ENCODE data around the gene SPIN2B. TPM values are rescaled to one million over a fixed set of nuclear protein-coding genes. Genes with fewer than 3 reads are reported as not detected.
"Not testable (repeated sequence)": the region's sequence is repeated elsewhere in the genome, so short reads cannot be mapped to it uniquely, and the experiment has no call there.

Gene SPIN2B
- total and polyA plus RNA-seq, 2 of the 4 experiments (the other 2 are of a cell fraction), result 3.0 to 9.3 TPM

DNA sequence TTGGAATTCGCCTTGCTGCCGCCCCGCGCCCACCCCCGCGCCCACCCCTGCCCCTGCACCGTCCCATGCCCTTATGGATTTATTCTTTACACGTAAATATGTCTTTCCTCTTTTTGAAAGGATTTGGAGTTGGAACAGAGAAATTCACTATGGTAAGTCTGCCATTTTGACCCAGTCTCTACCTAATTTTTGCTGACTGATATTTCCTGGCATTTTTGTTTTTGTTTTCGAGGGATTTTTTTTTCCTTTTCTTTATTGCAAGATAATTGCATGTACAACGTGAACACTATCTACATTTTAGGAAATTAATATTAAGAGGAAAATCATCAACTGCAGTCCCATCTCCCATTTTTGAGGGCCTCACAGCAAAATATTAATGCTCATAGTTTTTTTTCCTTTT, 468 bp upstream of the SPIN2B start:
- no peaks in the 10 kb centered on the region for H3K79me1 ChIP-seq (ENCODE audit: low read depth in 1 of 2, low read length in 2 of 2)
- ATAC-seq (ENCODE audit: low read depth) (no peak), DNase-seq (no peak)
- dilution Hi-C loops (cut with HindIII; ENCODE audit: low sequenced_read_pairs, unreplicated experiment) (no loop called here), intact Hi-C loops (cut with micrococcal nuclease) (no loop called here), in situ Hi-C loops (cut with MboI; ENCODE audit: low sequenced_read_pairs) (loop anchor here (25.0 kb wide), 1 partner anchor 310 kb away; no protein-coding TSS in a partner anchor)
- H2AK9ac ChIP-seq (replicated peaks; ENCODE audit: low read depth, low read length, poor library complexity), result no peak overlapping the region
- peaks cover 4% of the 10 kb centered on the region; the same call in 1 of the 2 replicates for H3K36me3 ChIP-seq (ENCODE audit: control insufficient read depth, insufficient read depth, low read length)
- ChIA-PET CTCF (no interaction called here), POLR2A (ENCODE audit: unreplicated experiment) (interaction anchor here (0.6 kb wide), 1 partner anchor 35 kb away, joined by 3 read pairs; no protein-coding TSS in a partner anchor)
- no TSS peak for BruUV-seq (replicated peaks)
- no peak overlapping the region for H4K91ac ChIP-seq (ENCODE audit: insufficient read depth, low read depth, low read length)
- no peaks in the 10 kb centered on the region for H3K9me1 ChIP-seq (ENCODE audit: insufficient read depth, low read length)
- H3K27ac ChIP-seq (ENCODE audit: insufficient read depth, low read length), result peak overlapping the region; percentile 46
- H3K4me2 ChIP-seq (ENCODE audit: low read depth, low read length), result peak overlapping the region; percentile 63
- no peaks in the 10 kb centered on the region for H4K20me1 ChIP-seq (ENCODE audit: insufficient read depth, low read length)
- no peaks in the 10 kb centered on the region for H3K27me3 ChIP-seq (ENCODE audit: control insufficient read depth, insufficient read depth, low read length)
- H3K56ac ChIP-seq (ENCODE audit: extremely low read depth, insufficient read depth, low read length), result no peak overlapping the region
- peak overlapping the region; percentile 4 to 73; a peak in 3 of 4 replicates for H4K8ac ChIP-seq (ENCODE audit: low read depth in 2 of 2, low read length in 2 of 2)
- peak overlapping the region; percentile 95 for H3K4me3 ChIP-seq (ENCODE audit: insufficient read depth, low read depth, low read length)
- no peak for TF ChIP-seq RAD21 (IDR thresholded peaks at IDR 0.05; ENCODE audit: low read length)
- no peak for TF ChIP-seq NFE2L2 (IDR thresholded peaks at IDR 0.05; ENCODE audit: low read depth, low read length)
- TF ChIP-seq SMC3 (IDR thresholded peaks at IDR 0.05; ENCODE audit: low read depth, low read length), result no peak
- TF ChIP-seq MAZ (IDR thresholded peaks at IDR 0.05; ENCODE audit: borderline replicate concordance, low read depth, low read length), result no peak
- no peak overlapping the region for H2BK15ac ChIP-seq (ENCODE audit: low read depth, low read length)
- H2BK120ac ChIP-seq (ENCODE audit: low read depth, low read length), result no peak overlapping the region
- no peak overlapping the region for H2AK5ac ChIP-seq (ENCODE audit: low read depth, low read length)
- H2BK20ac ChIP-seq (ENCODE audit: low read depth, low read length), result no peak overlapping the region
- peak overlapping the region; percentile 38 for H3K9ac ChIP-seq (ENCODE audit: low read depth, low read length)
- no peak overlapping the region for H3K23ac ChIP-seq (ENCODE audit: low read depth, low read length)
- H3K4ac ChIP-seq (ENCODE audit: low read depth, low read length), result no peak overlapping the region
- H3K14ac ChIP-seq (replicated peaks; ENCODE audit: low read depth, low read length), result no peak overlapping the region
- no peak overlapping the region for H2BK5ac ChIP-seq (ENCODE audit: low read depth, low read length, poor library complexity, severe bottlenecking)
- H4K5ac ChIP-seq (ENCODE audit: low read depth, low read length), result no peak overlapping the region; the same call in 1 of the 2 replicates
- H3K18ac ChIP-seq (ENCODE audit: low read depth, low read length), result no peak overlapping the region
- no CpG with 5 or more reads among the region's 10 CpGs for WGBS, 2 experiments (ENCODE audit: extremely low coverage in 2 of 2, insufficient read length in 1 of 2)
- no peaks in the 10 kb centered on the region for H3K9me3 ChIP-seq (ENCODE audit: control insufficient read depth, insufficient read depth, low read length)
- no peaks in the 10 kb centered on the region for H3K4me1 ChIP-seq (ENCODE audit: control insufficient read depth, insufficient read depth, low read length)
- peak overlapping the region; percentile 88 for H2AFZ ChIP-seq (replicated peaks; ENCODE audit: low read length, poor library complexity)

DNA sequence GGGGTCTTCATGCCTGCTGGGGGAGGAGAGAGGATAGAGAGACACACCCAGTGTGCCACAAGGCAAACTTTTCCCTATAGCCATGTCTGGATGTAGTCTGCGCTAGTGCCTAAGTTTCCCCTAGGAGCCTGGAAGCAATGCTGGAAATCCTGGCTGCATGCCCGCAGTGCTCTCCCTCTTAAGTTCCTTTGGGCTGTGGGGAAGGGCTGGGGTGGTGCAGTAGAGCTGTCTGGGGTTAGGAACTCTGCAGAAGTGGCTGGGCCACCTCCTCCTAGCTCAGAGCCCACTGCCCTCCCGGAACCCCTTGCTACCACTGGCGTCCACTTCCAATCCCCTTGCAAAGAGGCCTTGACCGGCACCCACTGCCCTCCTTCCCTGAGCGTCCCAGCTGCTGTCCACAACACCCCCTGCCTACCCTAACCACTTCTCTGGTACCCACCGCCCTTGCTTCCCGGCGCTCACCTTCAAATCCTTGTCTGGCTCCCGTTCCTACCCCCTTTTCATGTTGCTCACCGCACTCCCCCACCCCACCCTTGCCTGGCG, 658 bp downstream of the SPIN2B start:
- H3K79me1 ChIP-seq (ENCODE audit: low read depth in 1 of 2, low read length in 2 of 2); POLR2A ChIA-PET (ENCODE audit: unreplicated experiment); H3K4me1 ChIP-seq (ENCODE audit: control insufficient read depth, insufficient read depth, low read length); intact Hi-C loops (cut with micrococcal nuclease); BruUV-seq (replicated peaks); H3K23ac ChIP-seq (ENCODE audit: low read depth, low read length); CTCF ChIA-PET; DNase-seq; H2AK5ac ChIP-seq (ENCODE audit: low read depth, low read length); H3K27me3 ChIP-seq (ENCODE audit: control insufficient read depth, insufficient read depth, low read length); H4K20me1 ChIP-seq (ENCODE audit: insufficient read depth, low read length); dilution Hi-C loops (cut with HindIII; ENCODE audit: low sequenced_read_pairs, unreplicated experiment); H2BK20ac ChIP-seq (ENCODE audit: low read depth, low read length); H2BK120ac ChIP-seq (ENCODE audit: low read depth, low read length); H3K9me3 ChIP-seq (ENCODE audit: control insufficient read depth, insufficient read depth, low read length); H3K56ac ChIP-seq (ENCODE audit: extremely low read depth, insufficient read depth, low read length); H3K9me1 ChIP-seq (ENCODE audit: insufficient read depth, low read length); H2BK15ac ChIP-seq (ENCODE audit: low read depth, low read length); H3K36me3 ChIP-seq (ENCODE audit: control insufficient read depth, insufficient read depth, low read length): not testable (repeated sequence)
- peak overlapping the region; percentile 86 for H2AFZ ChIP-seq (replicated peaks; ENCODE audit: low read length, poor library complexity)
- H4K8ac ChIP-seq (ENCODE audit: low read depth in 2 of 2, low read length in 2 of 2), result peak overlapping the region; percentile 4 to 77
- 5% methylated on average over 4 of the region's 12 CpGs; no CpG with 5 or more reads in 1 of the 2 experiments for WGBS, 2 experiments (ENCODE audit: extremely low coverage in 2 of 2, insufficient read length in 1 of 2)
- ATAC-seq (ENCODE audit: low read depth), result peak; percentile 19; the same call in 1 of the 2 replicates
- peak overlapping the region; percentile 95 for H3K9ac ChIP-seq (ENCODE audit: low read depth, low read length)
- H3K4me3 ChIP-seq (ENCODE audit: insufficient read depth, low read depth, low read length), result peak overlapping the region; percentile 95
- peak overlapping the region; percentile 88 for H2AK9ac ChIP-seq (replicated peaks; ENCODE audit: low read depth, low read length, poor library complexity)
- 0 out of 2 replicates have a peak overlapping the region, but pooled peaks have one; percentile 51 for H3K14ac ChIP-seq (replicated peaks; ENCODE audit: low read depth, low read length)
- peak overlapping the region; percentile 42; the same call in 1 of the 2 replicates for H3K18ac ChIP-seq (ENCODE audit: low read depth, low read length)
- H4K5ac ChIP-seq (ENCODE audit: low read depth, low read length), result peak overlapping the region; percentile 25; the same call in 1 of the 2 replicates
- peak overlapping the region; percentile 36 for H2BK5ac ChIP-seq (ENCODE audit: low read depth, low read length, poor library complexity, severe bottlenecking)
- in situ Hi-C loops (cut with MboI; ENCODE audit: low sequenced_read_pairs), result loop anchor here (25.0 kb wide), 1 partner anchor 308 kb away; no protein-coding TSS in a partner anchor
- peak overlapping the region; percentile 83 for H3K4ac ChIP-seq (ENCODE audit: low read depth, low read length)
- H4K91ac ChIP-seq (ENCODE audit: insufficient read depth, low read depth, low read length), result peak overlapping the region; percentile 72; the same call in 1 of the 2 replicates
- H3K27ac ChIP-seq (ENCODE audit: insufficient read depth, low read length), result peak overlapping the region; percentile 92
- peak overlapping the region; percentile 75 for H3K4me2 ChIP-seq (ENCODE audit: low read depth, low read length)

All from IMR-90 (cell line).